HG03571 (cell line): Measurements from ENCODE around the gene ANKRD40.
"Not testable (repeated sequence)": the region's sequence is repeated elsewhere in the genome, so short reads cannot be mapped to it uniquely, and the experiment has no call there.

Experiments used
- ATAC-seq: cut with Tn5 transposase; IDR thresholded peaks from one replicate; pipeline ENCODE4 v1.9.1; 2021; ENCODE audit not compliant: unreplicated experiment

The ANKRD40 gene, protein sequence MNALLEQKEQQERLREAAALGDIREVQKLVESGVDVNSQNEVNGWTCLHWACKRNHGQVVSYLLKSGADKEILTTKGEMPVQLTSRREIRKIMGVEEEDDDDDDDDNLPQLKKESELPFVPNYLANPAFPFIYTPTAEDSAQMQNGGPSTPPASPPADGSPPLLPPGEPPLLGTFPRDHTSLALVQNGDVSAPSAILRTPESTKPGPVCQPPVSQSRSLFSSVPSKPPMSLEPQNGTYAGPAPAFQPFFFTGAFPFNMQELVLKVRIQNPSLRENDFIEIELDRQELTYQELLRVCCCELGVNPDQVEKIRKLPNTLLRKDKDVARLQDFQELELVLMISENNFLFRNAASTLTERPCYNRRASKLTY

DNA sequence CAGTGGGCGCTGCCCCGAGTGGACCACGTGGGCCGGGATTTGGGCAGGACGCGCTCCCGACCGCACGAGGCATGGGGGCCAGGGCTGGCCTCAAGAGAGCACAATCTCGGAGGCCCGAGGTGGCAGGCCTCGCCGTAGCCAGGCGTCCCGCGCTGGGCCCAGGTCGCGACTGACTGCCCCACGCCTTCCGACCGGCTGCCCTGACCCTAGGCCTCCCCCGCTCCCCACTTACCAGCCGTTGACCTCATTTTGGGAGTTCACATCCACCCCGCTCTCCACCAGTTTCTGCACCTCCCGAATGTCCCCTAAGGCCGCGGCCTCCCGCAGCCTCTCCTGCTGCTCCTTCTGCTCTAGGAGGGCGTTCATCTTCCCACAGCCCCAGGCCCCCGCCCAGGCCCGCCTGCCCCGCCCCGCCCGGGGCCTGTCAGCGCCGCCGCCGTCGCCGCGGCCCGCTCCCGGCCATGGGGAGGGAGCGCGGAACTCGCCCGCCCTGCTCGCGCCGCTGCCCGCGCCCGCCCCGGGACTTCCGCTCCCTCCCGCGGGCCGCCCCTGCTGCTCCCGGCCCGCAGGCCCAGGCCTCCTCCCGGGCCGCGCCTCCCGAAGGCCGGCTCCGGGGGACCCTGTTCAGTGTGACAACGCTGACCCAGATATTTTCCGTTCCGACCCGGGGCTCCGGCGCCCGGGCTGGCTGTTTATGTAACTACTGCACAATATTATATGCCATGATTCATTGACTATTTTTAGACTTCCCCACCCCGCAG is at the start of gene ANKRD40:
TSS of gene ANKRD40 (minus strand) at position 626 of the 761 bp plus-strand sequence. CDS start at position 366, 260 bp downstream.
- peak; percentile 68 for ATAC-seq

DNA sequence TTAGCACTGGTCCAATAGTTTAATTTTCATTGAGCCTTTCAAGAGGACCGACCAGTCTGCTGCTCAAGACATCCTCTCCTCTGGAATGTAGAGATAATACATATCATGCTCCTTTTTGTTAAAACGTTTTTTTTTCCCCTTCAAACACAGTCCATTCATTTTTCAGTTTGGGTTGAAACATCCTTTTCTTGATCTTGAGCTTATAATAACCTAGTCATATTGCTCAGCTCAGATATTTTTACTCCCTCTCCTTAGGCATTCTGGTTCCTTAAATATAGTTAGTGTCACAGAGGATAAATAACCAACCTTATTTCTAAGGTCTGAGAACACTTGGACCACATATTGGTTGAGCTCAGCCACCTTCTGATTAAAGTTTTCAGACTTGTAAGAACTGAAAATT is 46.8 kb upstream of the ANKRD40 start:
- ATAC-seq = no peak

DNA sequence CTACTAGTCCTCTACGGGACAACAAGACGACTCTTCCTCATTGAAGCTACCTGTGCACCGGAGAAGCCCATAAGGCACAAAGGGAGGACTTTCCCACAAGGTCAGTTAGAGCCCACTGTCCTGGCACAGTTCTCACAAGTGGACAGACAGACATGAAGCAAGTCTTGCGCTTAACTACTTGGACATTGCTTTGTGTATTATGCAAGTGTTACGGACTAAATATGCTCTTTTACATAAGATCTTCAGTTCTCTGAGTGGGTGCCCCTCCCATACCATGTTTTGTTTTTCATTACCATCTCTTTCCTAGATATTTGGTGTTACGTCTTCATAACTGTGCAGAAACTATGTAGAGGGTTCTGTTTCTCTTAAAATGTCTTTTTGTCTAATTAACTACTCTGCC is 41.5 kb upstream of the ANKRD40 start:
- ATAC-seq = no peak

DNA sequence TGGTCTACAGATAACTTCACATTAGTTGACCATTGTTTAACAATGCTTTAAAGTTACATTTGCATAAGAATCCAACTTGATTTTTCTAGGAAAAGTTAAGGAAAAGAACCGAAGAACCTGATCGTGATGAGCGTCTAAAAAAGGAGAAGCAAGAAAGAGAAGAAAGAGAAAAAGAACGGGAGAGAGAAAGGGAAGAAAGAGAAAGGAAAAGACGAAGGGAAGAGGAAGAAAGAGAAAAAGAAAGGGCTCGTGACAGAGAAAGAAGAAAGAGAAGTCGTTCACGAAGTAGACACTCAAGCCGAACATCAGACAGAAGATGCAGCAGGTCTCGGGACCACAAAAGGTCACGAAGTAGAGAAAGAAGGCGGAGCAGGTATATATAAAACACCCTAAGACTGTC is 37.9 kb upstream of the ANKRD40 start:
- no peak for ATAC-seq

DNA sequence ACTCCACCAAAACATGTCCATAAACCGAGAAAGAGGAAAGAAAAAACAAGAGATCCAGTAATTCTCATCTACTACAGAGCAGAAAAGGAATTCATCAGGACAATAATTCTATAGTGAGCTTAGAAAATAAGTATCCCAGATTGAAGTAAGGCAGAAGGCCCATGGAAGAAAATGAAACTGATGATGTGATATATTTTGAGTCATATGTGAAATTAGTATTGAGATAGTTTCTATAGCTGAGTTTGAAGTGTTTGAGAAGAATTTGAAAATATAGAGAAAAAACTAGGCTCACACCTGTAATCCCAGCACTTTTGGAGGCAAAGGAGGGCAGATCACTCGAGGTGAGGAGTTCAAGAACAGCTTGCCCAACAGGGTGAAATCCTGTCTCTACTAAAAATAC is 31.4 kb upstream of the ANKRD40 start:
- ATAC-seq = no peak

DNA sequence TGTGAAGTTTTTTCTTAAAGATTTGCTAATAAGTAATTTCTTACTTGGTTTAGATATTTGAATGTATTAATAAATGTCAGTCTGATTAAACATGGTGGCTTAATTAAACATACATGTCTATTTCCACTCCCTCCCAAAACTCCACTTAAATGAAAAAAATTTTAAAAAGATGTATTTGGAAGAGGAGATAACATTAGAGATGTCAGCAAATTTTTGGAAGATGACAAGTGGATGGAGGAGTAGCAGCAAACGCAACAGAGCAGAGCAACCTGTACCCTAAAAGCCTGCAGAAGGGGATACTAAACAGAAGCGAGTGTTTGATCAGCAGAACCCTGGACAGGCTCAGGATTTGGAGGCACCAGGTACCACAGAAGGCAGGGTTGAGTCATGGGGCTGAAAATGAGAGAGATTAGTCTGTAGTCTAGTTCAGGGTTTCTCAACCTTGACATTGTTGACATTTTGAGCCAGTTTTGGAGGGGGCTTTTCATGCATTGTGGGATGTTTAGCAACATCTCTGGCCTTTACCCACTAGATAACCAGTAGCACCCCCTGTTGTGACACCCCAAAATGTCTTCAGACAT is 29.5 kb upstream of the ANKRD40 start:
- no peak for ATAC-seq

DNA sequence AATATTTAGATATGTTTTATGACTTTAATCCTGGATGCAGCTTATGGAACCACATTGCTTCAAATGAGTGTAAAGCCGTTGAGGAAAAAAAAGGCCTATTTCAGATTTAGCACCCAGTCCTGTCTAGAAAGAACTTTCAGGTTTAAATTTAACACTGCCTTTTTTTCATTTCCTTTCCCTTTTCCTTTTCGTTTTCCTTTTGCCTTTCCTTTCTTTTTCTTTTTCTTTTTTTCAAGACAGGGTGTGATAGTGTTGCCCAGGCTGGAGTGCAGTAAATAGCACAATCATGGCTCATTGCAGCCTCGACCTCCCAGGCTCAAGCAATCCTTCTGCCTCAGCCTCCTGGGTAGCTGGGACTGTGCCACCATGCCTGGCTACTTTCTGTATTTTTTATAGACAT is 27.6 kb upstream of the ANKRD40 start:
- ATAC-seq = no peak

DNA sequence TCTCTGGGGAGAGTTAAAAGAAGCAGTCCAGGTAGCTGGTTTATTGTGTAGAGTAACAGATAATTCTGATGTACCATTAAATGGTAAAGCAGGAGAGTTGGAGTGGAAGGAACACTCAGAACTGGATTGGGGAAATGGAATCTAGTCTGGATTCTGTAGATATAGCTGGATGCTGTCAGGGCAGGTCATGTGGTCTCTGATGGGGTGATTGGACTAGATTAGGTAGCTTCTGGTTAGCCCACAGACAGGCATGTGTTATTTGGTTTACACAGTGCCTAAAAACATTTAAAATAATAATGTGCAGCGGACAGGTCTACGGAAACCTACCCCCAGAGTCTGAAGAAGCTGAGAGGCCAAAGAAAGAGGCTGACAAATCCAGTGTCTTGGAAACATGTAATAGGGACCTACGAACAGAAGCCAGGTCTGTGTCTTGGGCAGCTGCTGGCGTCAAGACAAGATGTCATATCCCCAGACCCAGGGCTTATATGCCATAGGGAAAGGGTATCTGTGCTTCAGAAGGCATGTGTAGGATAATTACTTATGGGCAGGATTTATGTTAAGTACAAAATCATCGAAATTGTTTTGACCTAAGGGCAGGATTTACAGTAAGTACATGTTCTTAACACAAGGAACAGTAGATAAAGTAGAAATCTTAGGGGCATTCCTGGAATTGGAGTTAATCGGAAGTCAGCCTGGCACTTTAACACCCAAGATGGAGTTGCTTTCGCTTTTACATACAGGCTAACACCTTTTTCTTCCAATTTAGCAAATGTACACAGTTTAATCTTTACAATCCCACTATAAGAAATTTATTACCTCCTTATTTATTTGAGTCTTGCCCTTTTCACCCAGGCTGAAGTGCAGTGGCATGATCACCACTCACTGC is 24.1 kb upstream of the ANKRD40 start:
- no peak for ATAC-seq

DNA sequence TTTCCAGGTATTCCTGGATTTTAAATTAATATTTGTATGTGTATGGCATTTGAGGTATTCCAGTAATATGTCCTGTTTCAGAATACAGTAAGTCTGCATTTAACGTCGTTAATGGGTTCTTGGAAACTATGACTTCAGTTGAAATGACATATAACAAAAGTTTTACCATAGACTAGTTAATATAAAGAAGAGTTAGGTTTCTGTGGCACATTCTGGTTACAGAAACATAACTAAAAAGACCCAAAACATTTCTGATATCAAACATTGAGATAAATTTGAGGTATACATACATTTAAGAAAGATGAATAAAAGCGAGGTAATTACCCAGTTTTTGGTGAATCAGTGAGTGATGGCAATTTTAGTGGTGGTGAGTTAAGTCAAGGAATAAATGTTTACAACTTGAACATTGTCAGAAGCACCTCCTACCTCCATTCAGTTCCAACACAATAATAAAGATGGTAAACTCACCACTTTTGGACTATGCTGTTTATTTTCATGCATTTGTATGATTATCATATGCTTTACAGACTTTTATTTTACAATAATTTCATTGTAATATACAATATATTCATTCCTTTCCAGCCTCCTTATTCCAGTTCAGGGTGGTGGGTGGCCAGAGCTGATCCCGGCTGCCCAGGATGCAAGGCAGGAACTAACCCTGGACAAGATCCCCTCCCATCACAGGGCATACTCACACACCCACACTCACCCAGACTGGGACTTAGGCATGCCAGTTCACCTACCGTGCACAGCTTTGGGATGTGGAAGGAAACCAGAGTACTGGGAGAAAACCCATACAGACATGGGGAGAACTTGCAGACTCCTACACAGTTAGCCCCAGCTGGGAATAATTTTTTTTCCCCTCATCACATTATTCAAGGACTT is 21.4 kb upstream of the ANKRD40 start:
- no peak for ATAC-seq

DNA sequence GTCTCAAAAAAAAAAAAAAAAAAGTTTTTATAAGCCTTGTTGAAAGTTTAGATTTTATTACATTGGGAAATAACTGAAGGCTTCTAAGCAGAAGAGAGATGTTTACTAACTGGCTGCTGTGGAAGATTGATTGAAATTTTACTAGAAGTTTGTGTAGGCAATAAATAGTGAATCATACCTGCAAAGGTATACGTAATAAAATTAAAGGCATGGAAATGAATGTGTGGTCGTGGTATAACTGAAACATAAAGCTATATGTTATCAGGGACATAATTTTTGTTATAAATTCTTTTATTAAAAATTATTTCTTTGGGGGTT is 20.4 kb upstream of the ANKRD40 start:
- no peak for ATAC-seq

DNA sequence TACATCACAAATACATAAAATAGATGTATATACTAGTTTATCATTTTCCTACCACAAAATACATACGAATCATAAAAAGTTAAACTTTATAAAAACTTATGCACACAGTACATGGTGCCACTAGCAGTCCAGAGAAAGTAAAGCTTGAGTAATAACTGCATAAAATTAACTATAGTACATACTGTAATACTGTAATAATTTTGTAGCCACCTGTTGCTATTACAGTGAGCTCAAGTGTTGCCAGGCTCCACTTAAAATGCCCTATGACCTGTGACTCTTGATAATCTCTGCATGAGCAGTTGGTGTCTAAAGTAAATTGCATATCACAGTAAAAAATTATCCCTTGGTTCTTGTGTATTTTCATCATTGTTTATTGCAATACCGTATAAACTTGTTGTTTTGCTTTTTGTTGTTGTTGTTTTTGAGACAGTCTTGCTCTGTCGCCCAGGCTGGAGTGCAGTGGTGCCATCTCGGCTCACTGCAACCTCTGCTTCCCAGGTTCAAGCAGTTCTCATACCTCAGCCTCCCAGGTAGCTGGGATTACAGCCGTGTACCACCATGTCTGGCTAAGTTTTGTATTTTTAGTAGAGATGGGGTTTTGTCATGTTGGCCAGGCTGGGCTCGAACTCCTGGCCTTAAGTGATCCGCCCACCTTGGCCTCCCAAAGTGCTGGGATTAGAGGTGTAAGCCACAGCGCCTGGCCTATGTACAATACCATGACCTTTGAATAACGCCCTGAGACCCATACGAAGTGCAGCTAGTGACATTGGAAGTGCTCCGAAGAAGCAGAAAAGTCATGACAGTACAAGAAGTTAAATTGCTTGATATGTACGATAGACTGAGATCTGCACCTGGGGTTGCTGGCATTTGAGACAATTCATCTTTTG is 18.3 kb upstream of the ANKRD40 start:
- ATAC-seq = no peak

DNA sequence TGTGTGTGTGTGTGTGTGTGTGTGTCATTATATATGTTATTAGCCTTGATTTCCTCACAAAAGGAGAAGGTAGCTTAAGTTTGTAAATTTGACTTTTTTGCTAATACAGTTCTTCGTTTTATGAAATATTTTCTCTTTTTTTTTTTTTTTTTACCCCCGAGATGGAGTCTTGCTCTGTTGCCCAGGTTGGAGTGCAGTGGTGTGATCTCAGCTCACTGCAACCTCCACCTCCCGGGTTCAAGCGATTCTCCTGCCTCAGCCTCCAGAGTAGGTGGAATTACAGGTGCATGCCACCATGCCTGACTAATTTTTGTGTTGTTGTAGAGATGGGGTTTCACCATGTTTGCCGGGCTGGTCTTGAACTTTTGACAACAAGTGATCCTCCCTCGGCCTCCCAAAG is 16.9 kb upstream of the ANKRD40 start:
- ATAC-seq = not testable (repeated sequence)

DNA sequence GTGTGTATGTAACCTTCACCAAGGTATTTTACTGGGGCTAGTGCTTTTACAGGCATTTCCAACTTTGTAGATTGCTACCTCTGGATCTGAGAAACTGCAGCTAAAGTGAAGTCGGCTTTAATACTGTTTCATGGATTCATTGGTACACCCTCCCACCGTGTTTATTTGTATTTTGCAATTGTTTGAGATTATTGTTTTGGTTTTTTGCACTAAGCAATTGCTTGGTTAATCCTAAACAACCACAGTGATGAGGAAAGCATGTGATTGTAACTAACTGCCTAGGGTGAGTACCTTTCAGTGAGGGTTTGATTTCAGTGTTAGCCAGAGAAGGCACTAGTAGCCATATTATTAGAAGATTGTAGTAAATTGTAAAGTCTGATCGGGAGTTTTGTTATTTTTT is 15.0 kb upstream of the ANKRD40 start:
- no peak for ATAC-seq

DNA sequence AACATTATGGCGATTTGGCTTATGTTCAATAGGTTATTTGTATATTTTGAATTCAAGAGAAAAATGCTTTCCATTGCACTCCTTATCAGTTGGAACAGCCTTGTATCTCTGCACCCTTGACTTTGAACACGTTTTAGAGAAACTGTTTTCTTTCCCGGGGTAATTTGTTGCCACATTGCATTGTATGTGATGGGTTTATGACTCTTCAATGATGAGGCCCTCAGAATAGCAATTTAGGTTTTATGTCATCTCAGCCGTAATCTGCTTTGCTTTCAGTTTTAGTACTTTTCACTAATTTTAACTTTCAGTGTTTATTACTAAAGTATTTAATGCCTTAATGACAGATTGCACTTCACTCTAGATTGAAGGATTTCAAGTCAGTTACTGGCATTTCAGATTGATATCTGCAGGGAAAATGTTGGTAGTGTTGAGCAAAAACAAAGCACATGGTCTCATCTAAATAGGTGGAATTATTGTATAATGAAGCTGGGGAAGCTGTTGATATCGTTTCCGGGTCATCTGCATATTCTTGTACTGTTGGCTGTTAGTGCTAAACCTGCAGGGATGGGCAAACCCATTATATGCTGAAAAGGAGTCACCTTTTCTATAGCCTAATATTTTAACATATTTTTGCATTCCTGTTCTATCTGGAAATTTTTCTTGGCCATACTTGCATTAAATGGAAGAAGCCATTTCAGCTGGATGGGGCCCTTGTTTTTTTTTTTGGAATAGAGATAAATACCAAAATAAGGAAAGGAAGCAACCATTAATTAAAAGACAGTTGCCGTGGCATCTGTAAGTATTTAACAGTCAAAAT is 13.7 kb upstream of the ANKRD40 start:
- no peak for ATAC-seq

DNA sequence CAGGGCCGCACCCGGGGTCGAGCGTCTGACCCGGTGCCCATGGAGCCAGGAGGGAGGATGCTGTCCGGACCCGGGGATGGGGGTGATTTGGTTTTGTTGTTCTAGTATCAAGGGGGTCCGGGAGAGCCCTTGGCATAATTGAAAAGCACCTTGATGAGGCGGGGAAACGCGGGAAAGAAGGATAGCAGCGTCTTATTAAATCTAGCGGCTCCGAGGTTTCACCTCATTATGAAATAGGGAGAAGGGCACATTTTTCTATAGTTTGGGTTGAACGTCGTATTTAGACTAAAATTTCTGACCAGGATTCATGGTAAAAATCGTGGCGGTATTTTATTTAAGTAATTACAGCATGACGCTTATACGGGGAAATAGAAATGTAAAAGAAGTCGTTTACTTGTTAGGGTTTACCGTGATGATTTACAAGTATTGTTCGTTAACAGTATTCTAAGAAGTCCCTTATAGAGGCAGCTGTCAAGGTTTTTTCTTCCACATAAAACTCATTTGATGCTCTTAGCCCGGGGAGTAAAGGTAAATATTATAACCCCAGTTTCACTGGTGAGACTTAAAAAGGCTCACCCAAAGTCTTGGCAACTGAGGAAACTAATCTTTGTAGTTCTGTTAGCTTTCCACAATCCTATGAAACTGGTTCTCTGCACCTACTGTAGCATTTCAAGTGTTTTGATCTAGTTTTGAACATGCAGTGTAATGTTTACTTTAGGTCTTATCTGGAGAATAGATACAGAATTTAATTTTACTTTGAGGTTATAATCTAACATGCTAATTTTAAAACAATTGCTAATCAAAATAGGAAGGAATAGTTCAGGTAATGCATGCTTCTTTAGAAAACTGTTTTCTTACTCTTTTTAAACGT is 12.4 kb upstream of the ANKRD40 start:
- ATAC-seq = no peak

DNA sequence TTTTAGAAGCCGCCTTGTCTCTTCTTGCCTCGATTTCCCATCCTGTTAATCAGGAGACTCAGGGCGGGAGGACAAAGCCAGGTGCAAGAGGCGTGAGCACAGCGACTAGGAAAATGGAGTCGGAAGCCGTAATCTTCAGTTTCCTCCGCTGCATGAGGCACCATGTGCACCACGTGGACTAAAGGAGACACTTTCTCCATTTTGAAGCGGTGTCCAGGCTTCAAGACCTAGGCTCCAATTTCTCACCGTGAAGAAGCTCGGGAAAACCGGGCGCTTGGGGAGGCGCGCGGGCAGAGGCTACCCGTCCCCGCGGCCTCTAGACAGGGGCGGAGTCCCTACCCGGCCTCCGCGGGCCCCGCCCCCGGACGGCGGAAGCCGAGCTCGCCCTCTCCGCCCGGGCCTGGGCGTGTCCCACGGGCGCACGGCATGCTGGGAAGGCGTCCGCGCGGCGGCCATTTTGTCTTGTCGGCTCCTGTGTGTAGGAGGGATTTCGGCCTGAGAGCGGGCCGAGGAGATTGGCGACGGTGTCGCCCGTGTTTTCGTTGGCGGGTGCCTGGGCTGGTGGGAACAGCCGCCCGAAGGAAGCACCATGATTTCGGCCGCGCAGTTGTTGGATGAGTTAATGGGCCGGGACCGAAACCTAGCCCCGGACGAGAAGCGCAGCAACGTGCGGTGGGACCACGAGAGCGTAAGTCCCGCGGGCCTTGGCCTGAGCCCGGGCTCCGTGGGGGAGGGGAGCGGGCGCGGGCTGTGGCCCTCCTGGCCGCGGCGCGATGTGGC is 11.6 kb upstream of the ANKRD40 start, which contains the start of gene LUC7L3:
TSS of gene LUC7L3 (plus strand) at position 460 of the 780 bp plus-strand sequence. CDS start at position 590, 130 bp downstream.
- ATAC-seq = peak; percentile 84

DNA sequence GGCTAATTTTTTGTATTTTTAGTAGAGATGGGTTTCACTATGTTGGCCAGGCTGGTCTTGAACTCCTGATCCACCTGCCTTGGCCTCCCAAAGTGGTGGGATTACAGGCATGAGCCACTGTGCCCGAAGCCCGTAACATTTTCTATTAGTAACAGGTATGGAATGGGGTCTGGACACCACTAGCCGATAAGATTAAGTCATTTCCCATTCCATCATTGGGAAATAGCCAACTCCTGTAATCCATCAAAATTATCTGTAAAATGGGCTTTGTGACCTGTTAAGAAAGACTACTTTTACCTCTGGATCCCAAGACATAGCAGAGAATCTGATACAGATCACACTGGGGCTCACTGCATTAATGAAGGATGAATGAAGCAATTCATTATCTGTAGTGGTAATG is 7.8 kb upstream of the ANKRD40 start:
- no peak for ATAC-seq
